GM19455 (cell line): ENCODE results near the gene ENOX1.
A peak's percentile ranks its signal among the peaks of the same experiment; 100 is the strongest.

Experiments used
- ATAC-seq: cut with Tn5 transposase; IDR thresholded peaks from one replicate; pipeline ENCODE4 v1.9.1; 2021; ENCODE audit not compliant: unreplicated experiment

The ENOX1 gene

DNA sequence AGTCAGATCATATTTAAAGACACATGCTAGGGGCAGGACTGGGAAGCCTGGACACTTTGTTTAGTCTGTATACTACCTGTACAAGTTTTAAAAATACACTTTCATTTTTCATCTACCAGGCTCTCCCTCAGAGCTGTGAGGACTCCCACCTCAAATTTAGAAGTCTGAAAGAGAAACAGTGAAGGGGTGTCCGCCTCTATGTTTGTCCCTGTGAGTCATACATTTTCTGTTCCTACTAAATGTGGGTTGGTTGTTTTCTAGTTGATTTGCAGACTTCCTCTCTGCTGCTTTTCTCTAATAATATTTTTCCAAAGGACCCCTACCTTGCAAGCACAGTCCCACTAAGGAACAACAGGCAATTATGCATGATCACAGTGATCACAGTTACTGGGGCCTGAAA is 110.5 kb downstream of the ENOX1 start:
- peak; percentile 92 for ATAC-seq

DNA sequence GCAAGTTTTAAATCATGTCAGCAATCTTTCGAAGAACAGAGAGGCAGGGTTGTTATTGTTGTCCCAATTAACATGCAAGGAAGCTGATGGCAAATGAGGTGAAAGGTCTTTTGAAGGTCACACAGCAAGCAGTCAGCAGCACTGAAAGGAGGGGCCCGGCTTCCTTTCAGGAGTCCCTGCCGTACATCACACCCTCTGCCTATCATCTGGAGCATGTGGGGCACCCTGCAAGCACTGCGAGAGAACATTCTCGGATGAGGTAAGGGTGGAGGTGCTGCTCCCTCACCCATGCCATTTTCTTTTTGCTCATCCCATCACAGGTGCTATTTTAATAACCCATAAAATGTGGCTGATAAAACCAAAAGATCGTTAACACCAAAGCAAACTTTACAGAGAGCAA is 111.2 kb downstream of the ENOX1 start:
- no peak for ATAC-seq

DNA sequence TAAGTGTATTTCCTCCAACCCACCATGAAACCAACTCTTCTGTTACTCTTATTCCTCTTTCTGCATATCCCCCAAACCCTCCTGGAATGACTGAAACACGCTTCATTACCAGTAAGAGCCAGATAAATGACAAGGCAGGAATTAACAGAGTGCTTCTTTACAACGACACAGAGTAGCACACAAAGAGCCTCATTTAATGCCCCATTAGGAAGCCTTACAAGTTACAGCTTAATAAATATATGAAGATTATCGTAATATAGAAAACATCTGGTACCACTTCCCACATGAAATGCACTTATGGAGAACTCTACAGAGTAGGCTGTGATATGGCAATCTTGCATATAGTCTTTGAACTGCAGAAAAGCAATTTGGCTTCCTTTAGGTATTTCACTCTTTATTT is 116.8 kb downstream of the ENOX1 start:
- ATAC-seq: no peak

- no peak for ATAC-seq
Measured at GRCh38 chr13:43669101-43669500, 117.7 kb downstream of the ENOX1 start.

GRCh38 chr13:43666403-43666802 is 120.4 kb downstream of the ENOX1 start:
- ATAC-seq: no peak

GRCh38 chr13:43665388-43665787 is 121.4 kb downstream of the ENOX1 start:
- no peak for ATAC-seq

- no peak for ATAC-seq
Measured at GRCh38 chr13:43664700-43665191, 122.0 kb downstream of the ENOX1 start.

DNA sequence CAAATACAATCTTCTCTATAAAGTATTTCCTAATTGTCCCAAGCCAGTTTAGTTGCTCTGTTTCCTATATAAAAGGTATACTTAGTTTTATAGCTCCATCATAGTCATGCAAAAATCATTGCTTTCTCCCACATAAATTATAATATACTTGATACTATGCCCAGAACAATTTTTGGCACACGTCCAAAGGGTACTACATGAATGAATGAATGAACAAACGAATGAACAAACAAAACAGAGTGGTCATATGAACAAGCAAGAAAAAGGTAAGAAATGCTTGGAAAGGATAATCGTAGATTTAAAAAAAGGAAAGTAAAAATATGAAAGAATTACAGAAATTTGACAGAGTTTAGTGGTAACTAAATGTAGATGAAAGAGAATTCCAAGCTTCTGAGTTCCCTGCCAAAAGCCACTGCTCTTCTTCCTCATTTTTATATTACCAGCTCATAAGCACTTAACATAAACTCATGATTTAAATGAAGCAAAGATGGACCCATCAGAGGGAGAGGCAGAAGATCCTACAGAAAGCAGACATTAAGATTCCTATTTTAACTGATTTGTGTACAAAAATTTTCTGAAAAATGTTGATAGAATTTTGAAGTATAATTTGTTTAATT is 123.2 kb downstream of the ENOX1 start:
- ATAC-seq: no peak

GRCh38 chr13:43662976-43663375 is 123.8 kb downstream of the ENOX1 start:
- ATAC-seq: no peak

- ATAC-seq: no peak
Measured at GRCh38 chr13:43661161-43661830, 125.5 kb downstream of the ENOX1 start.

- ATAC-seq: no peak
Measured at GRCh38 chr13:43657485-43657884, 129.3 kb downstream of the ENOX1 start.

- no peak for ATAC-seq
Measured at GRCh38 chr13:43653980-43654379, 132.8 kb downstream of the ENOX1 start.

DNA sequence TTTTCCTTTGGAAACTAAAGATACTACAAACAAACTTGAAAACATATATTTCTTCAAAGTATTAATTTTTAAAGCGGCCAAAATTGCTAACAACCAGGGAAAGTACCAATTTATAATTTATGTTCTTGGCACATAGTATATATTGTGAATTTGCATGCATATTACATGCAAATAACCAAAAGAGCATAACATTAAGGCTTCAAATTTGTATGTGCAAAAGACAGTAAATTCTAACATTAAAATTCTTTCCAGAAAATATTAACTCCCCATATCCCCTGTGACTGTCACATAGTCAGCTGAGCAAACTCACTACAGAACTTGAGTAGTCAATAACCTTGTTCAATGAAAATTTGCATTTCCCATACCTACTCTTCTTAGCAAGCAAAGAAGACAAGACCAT is 133.4 kb downstream of the ENOX1 start:
- no peak for ATAC-seq

DNA sequence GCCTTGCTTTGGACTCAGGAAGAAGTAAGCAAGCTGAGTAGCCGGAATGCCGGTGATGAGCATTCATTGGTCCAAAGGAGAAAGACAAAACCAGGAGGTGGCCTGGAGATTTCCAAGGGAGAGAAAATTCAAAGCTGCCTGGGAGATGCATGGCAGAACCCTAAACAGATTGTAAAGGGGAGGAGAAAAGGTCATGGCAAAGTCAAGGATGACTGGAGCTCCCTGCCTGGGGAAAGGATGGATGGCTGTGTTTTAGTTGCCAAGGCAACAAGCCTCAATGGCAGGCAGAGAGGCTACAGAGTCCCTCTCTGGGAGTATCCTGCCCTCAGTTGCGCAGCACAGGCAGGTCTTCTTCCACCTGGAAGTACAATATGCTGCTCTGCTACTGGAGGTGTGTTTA is 134.0 kb downstream of the ENOX1 start:
- ATAC-seq: no peak

DNA sequence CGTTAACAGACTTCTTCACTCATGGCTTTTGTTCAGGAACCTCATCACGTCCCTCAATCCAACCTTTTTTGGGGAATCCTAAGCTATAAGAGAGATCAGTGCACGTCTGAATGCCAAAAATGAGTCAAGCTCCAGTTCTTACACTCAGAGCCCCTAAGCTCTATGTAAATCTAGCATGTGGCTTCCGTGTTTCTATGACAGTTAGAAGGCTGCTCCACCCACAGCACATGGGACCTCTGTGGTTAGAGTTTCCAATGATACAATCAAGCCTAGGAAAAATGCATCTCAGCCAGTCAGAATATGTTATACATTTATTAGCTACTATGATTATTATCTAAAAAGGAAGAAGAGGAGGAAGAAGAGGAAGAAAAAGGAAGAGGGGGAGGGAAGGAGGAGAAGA is 135.9 kb downstream of the ENOX1 start:
- ATAC-seq: no peak

DNA sequence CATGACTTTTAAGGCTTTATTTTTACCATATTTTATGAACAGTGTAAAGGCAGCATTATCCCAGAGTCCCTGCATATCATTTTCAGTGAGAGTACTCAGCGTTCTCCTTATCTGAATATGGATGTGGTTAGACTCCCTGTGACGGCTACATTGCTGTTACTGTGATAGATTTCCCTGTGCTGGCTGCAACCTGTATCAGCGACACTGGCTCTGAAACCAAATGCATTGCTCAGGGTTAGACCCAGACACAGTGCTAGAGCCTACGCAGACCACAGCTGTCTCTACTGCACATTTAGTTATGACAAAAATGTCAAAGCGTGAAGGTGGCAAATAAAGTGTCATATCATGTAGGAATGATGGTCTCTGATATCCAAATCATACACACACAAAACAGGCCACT is 138.0 kb downstream of the ENOX1 start:
- ATAC-seq: no peak

- ATAC-seq: no peak
Measured at GRCh38 chr13:43647471-43647870, 139.3 kb downstream of the ENOX1 start.

DNA sequence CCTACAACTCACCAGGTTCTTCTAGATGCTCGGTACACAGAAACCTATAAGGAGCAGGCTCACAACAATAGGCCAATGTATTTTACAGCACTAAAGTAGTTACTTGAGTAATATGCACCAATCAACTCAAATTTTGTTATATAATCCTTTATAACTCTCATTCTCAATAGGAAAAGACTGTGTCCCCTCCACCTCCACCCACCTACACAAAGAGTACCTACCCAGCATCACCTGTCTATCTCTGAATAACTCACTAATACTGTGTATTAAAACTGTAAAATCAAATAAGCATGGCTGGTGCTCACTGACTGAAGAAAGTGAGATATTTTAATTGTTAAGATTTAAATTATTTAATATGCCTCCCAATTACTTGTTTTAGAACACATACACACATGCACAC is 146.3 kb downstream of the ENOX1 start:
- ATAC-seq: no peak

DNA sequence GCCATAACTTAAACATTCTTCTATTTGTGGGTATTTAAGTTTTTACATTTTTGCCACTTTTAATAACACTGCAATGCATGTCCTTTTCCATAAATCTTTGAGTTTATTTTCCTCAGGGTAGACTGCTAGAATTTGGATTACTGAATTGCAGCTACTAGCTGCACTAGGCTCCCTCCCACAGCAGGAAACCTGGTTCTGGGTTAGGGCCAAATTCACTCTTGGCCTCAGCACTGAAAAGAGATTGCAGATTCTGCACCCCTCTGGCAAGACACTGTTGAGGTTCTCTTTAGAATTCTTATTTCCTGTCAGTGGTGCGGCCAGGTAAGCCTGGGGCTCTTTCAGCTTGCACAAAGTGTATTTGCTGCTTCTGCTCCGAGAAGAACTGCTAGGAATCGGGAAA is 155.7 kb downstream of the ENOX1 start:
- no peak for ATAC-seq

DNA sequence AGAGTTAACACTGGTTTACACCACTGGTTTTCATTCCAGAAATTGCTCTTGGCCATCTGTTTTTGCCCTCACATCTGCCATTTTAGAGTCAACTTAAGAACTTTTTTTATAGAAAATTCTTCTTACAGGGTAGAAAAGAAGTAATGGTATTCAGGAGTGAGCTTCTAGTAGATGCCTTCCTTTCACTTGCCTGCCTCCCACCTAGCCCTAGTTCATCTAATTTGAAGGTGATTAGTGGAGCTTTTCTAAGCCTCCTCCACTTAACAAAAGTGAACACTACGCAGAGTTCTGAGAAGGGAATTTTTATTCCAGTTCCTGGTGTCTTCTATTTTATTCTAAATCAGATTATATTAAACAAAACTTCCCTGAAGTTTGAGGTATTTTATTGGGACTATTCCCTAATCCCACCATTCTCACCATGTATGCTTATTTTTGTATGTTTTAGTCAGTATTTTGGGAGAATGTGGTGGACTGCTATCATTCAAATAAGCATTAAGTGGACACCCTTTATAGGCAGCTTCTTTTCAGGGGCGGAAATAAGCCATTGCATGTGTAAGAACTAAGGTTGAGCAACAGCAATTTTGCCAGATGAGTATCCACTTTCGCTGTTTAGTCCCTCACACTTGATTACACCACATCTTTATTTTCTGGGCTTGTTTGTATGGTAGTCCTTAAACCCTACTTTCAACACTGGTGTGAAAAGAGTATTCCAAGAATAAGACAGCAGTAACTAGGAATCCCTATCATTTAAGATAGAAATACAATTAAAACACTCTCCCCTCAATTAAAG is 156.9 kb downstream of the ENOX1 start:
- ATAC-seq: no peak

- no peak for ATAC-seq
Measured at GRCh38 chr13:43626994-43627393, 159.8 kb downstream of the ENOX1 start.

- no peak for ATAC-seq
Measured at GRCh38 chr13:43614063-43614462, 172.7 kb downstream of the ENOX1 start.
